PC-9 (cell line): Measurements from ENCODE around the gene TESMIN.

Experiments used
- CTCF ChIP-seq: fragments of 200-600 bp; sonication (generic); conservative IDR thresholded peaks from 2 replicates; pipeline ENCODE4 v1.6.1; 2017; ENCODE audit warnings: mixed run types, antibody characterized with exemption, mild to moderate bottlenecking, moderate library complexity
- EZH2 ChIP-seq: fragments of 200-600 bp; sonication (generic); IDR thresholded peaks from 2 replicates; pipeline ENCODE4 v1.8.0; 2017; ENCODE audit warnings: antibody characterized with exemption, low read depth

- TF ChIP-seq CTCF (no peak), EZH2 (no peak)
These were observed 19.5 kb upstream of the TESMIN start for GRCh38 chr11:68770781-68771180.
